HepG2 (cell line): ENCODE measurements around the gene BORCS5. TPM values are rescaled to one million over a fixed set of nuclear protein-coding genes. Genes with fewer than 3 reads are reported as not detected.

Experiments
- ATAC-seq: fragments of 200-7000 bp; cut with Tn5 transposase; 3 replicates; pipeline ENCODE4 v1.9.1; 2020; ENCODE audit warnings: mild to moderate bottlenecking, moderate library complexity
- BruUV-seq: library from RNA; stranded (reverse); fragments of 400-500 nt; replicated peaks from 2 replicates; lab custom pipeline; 2021; lab: Mats Ljungman, UMichigan
- CTCF ChIA-PET: fragments of 300-600 bp; formaldehyde crosslinking; extraction: SDS; loops from one replicate; lab custom pipeline; 2021; ENCODE audit warnings: low total read pairs, inconsistent platforms, low intra/inter-chr PET ratio; lab: Yijun Ruan, JAX
- POLR2A ChIA-PET: fragments of 350-600 bp; sonication (Branson Sonifier 250); formaldehyde crosslinking; loops from one replicate; lab custom pipeline; 2020; ENCODE audit warnings: antibody characterized with exemption, inconsistent platforms; lab: Yijun Ruan, JAX
- DNase-seq: peaks from one replicate; pipeline ENCODE4 v3.0.0-alpha.2; 2015; ENCODE audit warnings: low spot score
- FAIRE-seq: peaks from 3 replicates; lab custom pipeline; 2011; peaks lifted over from hg19 to GRCh38; lab: Jason Lieb, UNC
- H2AFZ ChIP-seq: one replicate; pipeline ENCODE4 v1.6.1; 2011; ENCODE audit warnings: low read length, inconsistent platforms
- H3K27ac ChIP-seq: fragments of 300-600 bp; 3 replicates; pipeline ENCODE4 v1.8.0; 2011; ENCODE audit warnings: mixed run types, mild to moderate bottlenecking, mixed read lengths, low read length, inconsistent platforms; ENCODE audit not compliant: insufficient read depth; ENCODE audit errors: extremely low read length
- H3K27me3 ChIP-seq, 2 experiments: fragments of 200-600 bp in 1 of 2; 2 replicates in 1 of 2; 3 replicates in 1 of 2; pipeline versions ENCODE4 v1.6.0 to v1.8.0; 2011; ENCODE audit warnings: low read length in 2 of 2, mild to moderate bottlenecking in 2 of 2, moderate library complexity in 2 of 2, inconsistent platforms in 1 of 2; ENCODE audit not compliant: insufficient read depth in 2 of 2, control insufficient read depth in 1 of 2
- H3K36me3 ChIP-seq, 2 experiments: fragments of 200-600 bp in 1 of 2; replicated peaks in 1 of 2; 2 replicates in 1 of 2; 3 replicates in 1 of 2; pipeline versions ENCODE4 v1.5.1 to v1.8.0; 2011; ENCODE audit warnings: low read length in 2 of 2, inconsistent platforms in 1 of 2; ENCODE audit not compliant: insufficient read depth in 2 of 2, control insufficient read depth in 1 of 2
- H3K4me1 ChIP-seq: 2 replicates; pipeline ENCODE4 v1.5.1; 2012; ENCODE audit warnings: low read length, inconsistent platforms; ENCODE audit not compliant: insufficient read depth
- H3K4me2 ChIP-seq: 2 replicates; pipeline ENCODE4 v1.6.0; 2011; ENCODE audit warnings: low read depth, low read length, inconsistent platforms
- H3K4me3 ChIP-seq, 3 experiments: fragments of 200-600 bp in 1 of 3; sonication (generic), shearing (Covaris generic) in 1 of 3; replicated peaks in 1 of 3; 2 replicates each; pipeline ENCODE4 v1.5.1; 2011 to 2016; ENCODE audit warnings: low read length in 3 of 3, inconsistent platforms in 2 of 3, low read depth in 2 of 3, mild to moderate bottlenecking in 2 of 3, control low read depth in 1 of 3, mixed read lengths in 1 of 3; ENCODE audit not compliant: insufficient read depth in 1 of 3
- H3K79me2 ChIP-seq: one replicate; pipeline ENCODE4 v1.6.1; 2011; ENCODE audit warnings: low read length, inconsistent platforms; ENCODE audit not compliant: insufficient read depth
- H3K9ac ChIP-seq: 2 replicates; pipeline ENCODE4 v1.6.0; 2011; ENCODE audit warnings: mild to moderate bottlenecking, low read depth, low read length, inconsistent platforms; ENCODE audit not compliant: insufficient read depth
- H3K9me3 ChIP-seq: 2 replicates; pipeline ENCODE4 v1.5.1; 2012; ENCODE audit warnings: mild to moderate bottlenecking, low read length
- H4K20me1 ChIP-seq: 2 replicates; pipeline ENCODE4 v1.6.0; 2011; ENCODE audit warnings: inconsistent platforms, mild to moderate bottlenecking, low read length, moderate library complexity; ENCODE audit not compliant: insufficient read depth
- ARNT ChIP-seq: fragments of 450-650 bp; IDR thresholded peaks from 2 replicates; pipeline ENCODE4 v1.6.1; 2017
- ATF2 ChIP-seq: sonication (generic); formaldehyde crosslinking; IDR thresholded peaks from 2 replicates; pipeline ENCODE4 v1.4.0; 2020; ENCODE audit warnings: missing genetic modification reagents
- FIP1L1 ChIP-seq: fragments of 200-400 bp; formaldehyde crosslinking; IDR thresholded peaks from 2 replicates; pipeline ENCODE4 v1.6.1; 2018; ENCODE audit warnings: low read depth, mild to moderate bottlenecking, low read length, moderate library complexity, borderline replicate concordance; ENCODE audit not compliant: insufficient read depth
- HOXA9 ChIP-seq: sonication (generic); formaldehyde crosslinking; IDR thresholded peaks from 2 replicates; pipeline ENCODE4 v1.8.1; 2022; ENCODE audit warnings: missing genetic modification reagents, mild to moderate bottlenecking, moderate library complexity, borderline replicate concordance
- NFE2L1 ChIP-seq: sonication (generic); formaldehyde crosslinking; IDR thresholded peaks from 2 replicates; pipeline ENCODE4 v1.4.0; 2020; ENCODE audit warnings: missing genetic modification reagents, mild to moderate bottlenecking, borderline replicate concordance
- PITX1 ChIP-seq: sonication (generic); formaldehyde crosslinking; IDR thresholded peaks from 2 replicates; pipeline ENCODE4 v1.5.1; 2020; ENCODE audit warnings: mild to moderate bottlenecking, missing genetic modification reagents
- PRDM10 ChIP-seq: sonication (generic); formaldehyde crosslinking; IDR thresholded peaks from 2 replicates; pipeline ENCODE4 v1.4.0; 2020; ENCODE audit warnings: low read depth, missing genetic modification reagents
- RCOR2 ChIP-seq: IDR thresholded peaks from 2 replicates; pipeline ENCODE4 v1.6.1; 2016; ENCODE audit warnings: missing biosample characterization, missing genetic modification reagents
- REL ChIP-seq: sonication (generic); formaldehyde crosslinking; conservative IDR thresholded peaks from 2 replicates; pipeline ENCODE4 v1.8.0; 2022; ENCODE audit warnings: mild to moderate bottlenecking, missing genetic modification reagents, moderate library complexity
- RORA ChIP-seq: sonication (generic); formaldehyde crosslinking; IDR thresholded peaks from 2 replicates; pipeline ENCODE4 v1.5.0; 2020; ENCODE audit warnings: mild to moderate bottlenecking, missing genetic modification reagents, moderate library complexity
- TEAD3 ChIP-seq: optimal IDR thresholded peaks from 2 replicates; pipeline ENCODE3; 2016; ENCODE audit warnings: borderline replicate concordance
- WIZ ChIP-seq: sonication (generic); formaldehyde crosslinking; IDR thresholded peaks from 2 replicates; pipeline ENCODE4 v1.5.1; 2020; ENCODE audit warnings: mild to moderate bottlenecking, missing genetic modification reagents
- ZFP37 ChIP-seq: sonication (generic); formaldehyde crosslinking; IDR thresholded peaks from 2 replicates; pipeline ENCODE4 v1.4.0; 2020; ENCODE audit warnings: missing genetic modification reagents, borderline replicate concordance
- ZNF230 ChIP-seq: sonication (generic); formaldehyde crosslinking; IDR thresholded peaks from 2 replicates; pipeline ENCODE4 v1.4.0; 2020; ENCODE audit warnings: mild to moderate bottlenecking, missing genetic modification reagents
- ZNF3 ChIP-seq: IDR thresholded peaks from 2 replicates; pipeline ENCODE4 v1.7.0; 2017; ENCODE audit warnings: inconsistent platforms
- ZNF333 ChIP-seq: sonication (generic); formaldehyde crosslinking; IDR thresholded peaks from 2 replicates; pipeline ENCODE4 v1.4.0; 2020; ENCODE audit warnings: mild to moderate bottlenecking, missing genetic modification reagents, borderline replicate concordance
- ZSCAN22 ChIP-seq: sonication (generic); formaldehyde crosslinking; IDR thresholded peaks from 2 replicates; pipeline ENCODE4 v1.4.0; 2020; ENCODE audit warnings: mild to moderate bottlenecking, missing genetic modification reagents
- ZSCAN29 ChIP-seq: sonication (generic); formaldehyde crosslinking; conservative IDR thresholded peaks from 2 replicates; pipeline ENCODE4 v1.4.0; 2020; ENCODE audit warnings: mild to moderate bottlenecking, missing genetic modification reagents
- ZSCAN30 ChIP-seq: sonication (generic); formaldehyde crosslinking; IDR thresholded peaks from 2 replicates; pipeline ENCODE4 v1.5.0; 2020; ENCODE audit warnings: mild to moderate bottlenecking, missing genetic modification reagents
- WGBS: methylation state at CpG from one replicate; pipeline ENCODE4 v1.1.6; 2017; ENCODE audit warnings: low lambda C conversion rate; 5-methylcytosine and 5-hydroxymethylcytosine counted together
- in situ Hi-C: cut with HindIII; loops from 2 replicates; pipeline ENCODE4 v1.10.0; 2017; ENCODE audit warnings: low pct_unique_long_range_greater_than_20kb; ENCODE audit not compliant: extremely low pct_ligation_motif_present
- intact Hi-C: fragments of 100-400 bp; cut with micrococcal nuclease; formaldehyde crosslinking; loops from one replicate; pipeline ENCODE4 v1.10.0; 2022; ENCODE audit not compliant: unreplicated experiment
- polyA plus RNA-seq, 8 experiments: library from polyadenylated mRNA; depleted of rRNA in 3 of 8; stranded (reverse) in 7 of 8; unstranded in 1 of 8; fragments of >200 nt; fragmentation: Illumina TruSeq in 4 of 8; extraction: Trizol in 4 of 8; gene quantifications; 2 replicates each; pipeline versions ENCODE4 v1.2.1 to v1.2.3, GENCODE V29; 2011 to 2016; ENCODE audit warnings: low read depth in 4 of 8, missing spikeins in 1 of 8, mixed read lengths in 1 of 8; ENCODE audit not compliant: insufficient read depth in 1 of 8
- total RNA-seq, 5 experiments: library from RNA; depleted of rRNA; stranded (reverse); fragments of >200 nt; fragmentation: Illumina TruSeq; extraction: Trizol; gene quantifications; 2 replicates each; pipeline ENCODE4 v1.2.3, GENCODE V29; 2016; ENCODE audit warnings: low read depth in 1 of 5
- TF ChIP-seq, protein P1 (sequence below): sonication (generic); formaldehyde crosslinking; IDR thresholded peaks from 2 replicates; pipeline ENCODE4 v1.9.0; 2021; ENCODE audit warnings: missing genetic modification reagents, borderline replicate concordance

BORCS5 gene
- total and polyA plus RNA-seq, 2 of the 13 experiments (the other 11 are each of a cell fraction or from before 2014, with no cell fraction given) = 3.9 to 4.7 TPM

- H3K79me2 ChIP-seq = no peaks in the 10 kb centered on the region
- H3K4me3 ChIP-seq = no peak overlapping the region
- no peak overlapping the region for H3K27ac ChIP-seq
- intact Hi-C loops = no loop called here
- H3K9ac ChIP-seq = no peak overlapping the region
- H2AFZ ChIP-seq = no peak overlapping the region
- ChIA-PET CTCF (no interaction called here), POLR2A (no interaction called here)
- no peaks in the 10 kb centered on the region for H4K20me1 ChIP-seq
- no TSS peak for BruUV-seq
- H3K4me1 ChIP-seq = peaks cover 44% of the 10 kb centered on the region
- no peak for FAIRE-seq
- TF ChIP-seq ARNT (no peak), ZSCAN30 (CRISPR knock-in tag) (no peak), HOXA9 (no peak), ZFP37 (CRISPR knock-in tag) (no peak), NFE2L1 (CRISPR knock-in tag) (no peak), REL (CRISPR knock-in tag) (no peak), TEAD3 (CRISPR knock-in tag) (no peak), FIP1L1 (no peak), WIZ (no peak), PRDM10 (CRISPR knock-in tag) (no peak), ZNF333 (CRISPR knock-in tag) (no peak), RCOR2 (no peak), PITX1 (no peak), RORA (CRISPR knock-in tag) (no peak), ATF2 (no peak), ZNF230 (CRISPR knock-in tag) (no peak), ZSCAN29 (CRISPR knock-in tag) (no peak), ZSCAN22 (CRISPR knock-in tag) (no peak), ZNF3 (CRISPR knock-in tag) (no peak)
- TF ChIP-seq, protein P1, sequence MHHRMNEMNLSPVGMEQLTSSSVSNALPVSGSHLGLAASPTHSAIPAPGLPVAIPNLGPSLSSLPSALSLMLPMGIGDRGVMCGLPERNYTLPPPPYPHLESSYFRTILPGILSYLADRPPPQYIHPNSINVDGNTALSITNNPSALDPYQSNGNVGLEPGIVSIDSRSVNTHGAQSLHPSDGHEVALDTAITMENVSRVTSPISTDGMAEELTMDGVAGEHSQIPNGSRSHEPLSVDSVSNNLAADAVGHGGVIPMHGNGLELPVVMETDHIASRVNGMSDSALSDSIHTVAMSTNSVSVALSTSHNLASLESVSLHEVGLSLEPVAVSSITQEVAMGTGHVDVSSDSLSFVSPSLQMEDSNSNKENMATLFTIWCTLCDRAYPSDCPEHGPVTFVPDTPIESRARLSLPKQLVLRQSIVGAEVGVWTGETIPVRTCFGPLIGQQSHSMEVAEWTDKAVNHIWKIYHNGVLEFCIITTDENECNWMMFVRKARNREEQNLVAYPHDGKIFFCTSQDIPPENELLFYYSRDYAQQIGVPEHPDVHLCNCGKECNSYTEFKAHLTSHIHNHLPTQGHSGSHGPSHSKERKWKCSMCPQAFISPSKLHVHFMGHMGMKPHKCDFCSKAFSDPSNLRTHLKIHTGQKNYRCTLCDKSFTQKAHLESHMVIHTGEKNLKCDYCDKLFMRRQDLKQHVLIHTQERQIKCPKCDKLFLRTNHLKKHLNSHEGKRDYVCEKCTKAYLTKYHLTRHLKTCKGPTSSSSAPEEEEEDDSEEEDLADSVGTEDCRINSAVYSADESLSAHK (CRISPR knock-in tag) = no peak
- H3K9me3 ChIP-seq = no peaks in the 10 kb centered on the region
- no peaks in the 10 kb centered on the region for H3K27me3 ChIP-seq
- ATAC-seq = no peak
- in situ Hi-C loops = no loop called here
- H3K4me2 ChIP-seq = no peak overlapping the region
- DNase-seq = no peak
- WGBS = 96% methylated on average over 1 of the region's 1 CpG
- no peaks in the 10 kb centered on the region for H3K36me3 ChIP-seq
Observed at GRCh38 chr12:12453635-12454034, 96.8 kb downstream of the BORCS5 start.
